ENCODE results near the gene VASP. TPM values are rescaled to one million over a fixed set of nuclear protein-coding genes. Genes with fewer than 3 reads are reported as not detected.
A peak's percentile ranks its signal among the peaks of the same experiment; 100 is the strongest.
"Not testable (repeated sequence)": the region's sequence is repeated elsewhere in the genome, so short reads cannot be mapped to it uniquely, and the experiment has no call there.

The VASP gene
- total RNA-seq, 2 donors from 2014 or later = 76.8 to 156 TPM

DNA sequence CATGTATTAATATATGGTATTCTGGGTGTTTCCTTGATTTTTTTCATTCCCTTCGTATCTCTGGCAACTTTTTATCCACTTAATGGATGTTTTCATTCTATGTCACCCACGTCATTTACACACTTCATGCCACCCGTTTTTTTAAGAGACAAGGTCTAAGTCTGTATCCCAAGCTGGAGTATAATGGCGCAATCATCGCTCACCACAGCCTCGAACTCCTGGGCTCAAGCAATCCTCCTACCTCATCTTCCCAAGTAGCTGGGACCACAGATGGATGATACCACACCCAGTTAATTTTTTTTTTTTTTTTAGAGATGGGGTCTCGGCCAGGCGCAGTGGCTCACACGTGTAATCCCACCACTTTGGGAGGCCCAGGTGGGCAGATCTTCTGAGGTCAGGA, 3.4 kb upstream of the VASP start:
- Mint-ChIP-seq H3K36me3 (peaks cover 3 to 11% of the 10 kb centered on the region in 2 donors), H3K9me3 (no peaks in the 10 kb centered on the region), H3K27ac (peak overlapping the region in 1 of 2 donors; percentile 62)
- DNase-seq (ENCODE audit: low spot score in 2 of 2) (no peak), ATAC-seq (no peak)

DNA sequence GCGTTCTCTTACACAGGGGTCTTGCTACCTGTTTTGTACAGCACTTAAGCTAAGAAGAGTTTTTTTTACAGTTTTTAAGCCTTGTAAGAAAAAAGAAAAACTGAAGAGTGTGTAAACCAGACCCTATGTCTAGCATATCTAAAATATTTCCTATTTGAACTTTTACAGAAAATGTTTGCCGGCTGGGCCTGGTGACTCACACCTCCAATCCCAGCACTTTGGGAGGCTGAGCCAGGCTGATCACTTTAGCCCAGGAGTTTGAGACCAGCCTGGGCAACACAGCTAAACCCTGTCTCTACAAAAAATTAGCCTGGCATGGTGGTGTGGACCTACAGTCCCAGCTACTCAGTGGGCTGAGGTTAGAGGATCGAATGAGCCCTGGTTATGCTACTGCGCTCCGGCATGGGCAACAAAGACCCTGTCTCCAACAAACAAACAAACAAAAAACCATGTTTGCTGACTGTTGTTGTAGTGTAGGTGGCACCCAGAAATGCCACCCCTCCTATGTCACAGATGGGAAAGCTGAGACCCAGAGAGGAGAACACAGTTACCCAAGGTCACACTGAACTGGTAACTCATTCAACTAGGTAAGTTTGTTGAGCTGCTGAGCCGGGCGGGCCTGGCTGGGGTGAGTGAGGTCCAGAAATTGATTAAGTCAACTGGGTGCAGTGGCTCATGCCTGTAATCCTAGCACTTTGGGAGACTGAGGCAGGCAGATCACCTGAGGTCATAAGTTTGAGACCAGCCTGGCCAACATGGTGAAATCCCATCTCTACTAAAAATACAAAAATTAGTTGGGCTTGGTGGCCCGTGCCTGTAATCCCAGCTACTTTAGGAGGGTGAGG, 1.9 kb upstream of the VASP start:
- H3K9me3 Mint-ChIP-seq = no peaks in the 10 kb centered on the region
- DNase-seq (ENCODE audit: low spot score in 2 of 2) (no peak), ATAC-seq (no peak)
- peak overlapping the region; percentile 79 to 91 for H3K27ac Mint-ChIP-seq
- peaks cover 11 to 15% of the 10 kb centered on the region in 2 donors for H3K36me3 Mint-ChIP-seq

DNA sequence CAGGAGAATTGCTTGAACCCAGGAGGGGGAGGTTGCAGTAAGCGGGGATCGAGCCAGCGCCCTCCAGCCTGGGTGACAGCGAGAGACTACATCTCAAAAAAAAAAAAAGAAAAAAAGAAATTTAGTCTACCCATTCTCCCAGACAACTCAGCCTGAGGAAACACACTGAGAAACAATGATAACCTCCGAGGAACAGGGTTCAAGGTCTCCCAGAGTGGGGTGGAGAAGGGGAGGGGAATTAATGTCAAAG, 1.4 kb upstream of the VASP start:
- Mint-ChIP-seq H3K36me3 (peaks cover 8 to 20% of the 10 kb centered on the region in 2 donors), H3K9me3 (no peaks in the 10 kb centered on the region), H3K27ac (peak overlapping the region; percentile 79 to 91)
- DNase-seq (ENCODE audit: low spot score in 2 of 2) (no peak), ATAC-seq (no peak)

DNA sequence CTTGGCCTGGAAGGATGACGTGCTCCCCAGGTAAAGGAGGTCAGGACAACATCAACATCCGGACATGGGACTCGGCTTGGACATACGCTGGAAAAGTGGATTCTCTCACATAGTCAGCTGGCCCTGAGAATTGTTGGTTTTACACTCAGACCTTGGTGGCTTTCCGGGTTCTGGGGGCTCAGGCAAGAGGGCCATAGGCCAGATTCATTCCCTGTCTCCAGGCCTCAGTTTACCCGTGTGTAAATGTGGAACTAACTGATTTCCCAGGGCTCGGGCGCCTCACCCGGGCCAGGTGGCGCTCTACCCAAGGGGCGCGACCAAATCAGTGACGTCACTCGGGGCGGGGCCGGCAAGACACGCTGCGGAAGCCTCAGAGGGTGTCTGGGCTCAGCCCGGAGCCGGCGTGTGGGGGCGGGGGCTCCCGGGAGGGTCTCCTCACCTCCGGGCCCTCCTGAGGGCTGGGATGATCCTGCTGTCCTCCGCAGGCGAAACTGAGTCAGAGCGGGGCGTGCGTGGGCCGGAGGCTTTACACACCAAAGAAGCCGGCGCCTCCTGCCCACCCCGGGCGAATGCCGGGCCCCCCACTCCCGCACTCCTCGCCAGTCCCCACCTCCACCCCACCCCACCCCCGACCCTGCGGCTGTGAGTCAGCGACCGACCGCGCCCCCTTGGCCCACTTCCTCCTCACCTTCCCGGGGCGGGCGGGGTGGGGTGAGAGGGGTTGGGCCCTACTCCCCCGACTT, 862 bp upstream of the VASP start:
- ATAC-seq (peak; percentile 74 to 84), DNase-seq (ENCODE audit: low spot score in 2 of 2) (peak; percentile 98 to 99)
- peak overlapping the region; percentile 79 to 92 for H3K27ac Mint-ChIP-seq
- no peaks in the 10 kb centered on the region for H3K9me3 Mint-ChIP-seq
- H3K36me3 Mint-ChIP-seq = peaks cover 6 to 24% of the 10 kb centered on the region in 2 donors

GRCh38 chr19:45507872-45508416, 665 bp downstream of the VASP start:
- H3K9me3 Mint-ChIP-seq = no peaks in the 10 kb centered on the region
- no peak for ATAC-seq
- H3K27ac Mint-ChIP-seq = peak overlapping the region; percentile 44 to 79
- H3K36me3 Mint-ChIP-seq = peaks cover 6 to 24% of the 10 kb centered on the region in 2 donors
- DNase-seq (ENCODE audit: low spot score in 2 of 2) = no peak

DNA sequence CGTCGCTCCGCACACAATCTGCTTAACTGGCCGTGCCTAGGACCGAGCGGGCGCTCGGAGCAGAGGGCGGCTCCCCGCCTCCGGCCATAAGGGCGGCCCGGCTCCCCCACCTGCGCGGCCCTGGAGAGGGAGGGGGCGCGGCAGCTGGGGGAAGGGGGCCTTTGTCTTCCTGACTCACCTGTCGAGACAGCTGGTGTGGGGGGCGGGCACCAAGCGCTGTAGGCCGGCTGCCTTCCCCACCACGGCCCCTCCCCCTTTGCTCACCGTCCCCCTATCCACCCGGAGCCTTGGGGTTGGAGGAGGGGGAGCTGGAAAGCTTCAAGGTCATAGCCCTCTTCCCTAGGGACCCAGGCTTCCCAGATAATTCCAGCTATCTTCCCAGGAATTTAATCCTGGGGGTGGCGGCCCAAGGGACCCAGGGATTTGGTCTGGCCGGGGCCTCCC, 1.2 kb downstream of the VASP start:
- Mint-ChIP-seq H3K36me3 (peaks cover 6 to 24% of the 10 kb centered on the region in 2 donors), H3K9me3 (no peaks in the 10 kb centered on the region), H3K27ac (peak overlapping the region in 1 of 2 donors; percentile 79)
- DNase-seq (ENCODE audit: low spot score in 2 of 2) = no peak
- peak in 1 of 2 donors; percentile 9 for ATAC-seq

DNA sequence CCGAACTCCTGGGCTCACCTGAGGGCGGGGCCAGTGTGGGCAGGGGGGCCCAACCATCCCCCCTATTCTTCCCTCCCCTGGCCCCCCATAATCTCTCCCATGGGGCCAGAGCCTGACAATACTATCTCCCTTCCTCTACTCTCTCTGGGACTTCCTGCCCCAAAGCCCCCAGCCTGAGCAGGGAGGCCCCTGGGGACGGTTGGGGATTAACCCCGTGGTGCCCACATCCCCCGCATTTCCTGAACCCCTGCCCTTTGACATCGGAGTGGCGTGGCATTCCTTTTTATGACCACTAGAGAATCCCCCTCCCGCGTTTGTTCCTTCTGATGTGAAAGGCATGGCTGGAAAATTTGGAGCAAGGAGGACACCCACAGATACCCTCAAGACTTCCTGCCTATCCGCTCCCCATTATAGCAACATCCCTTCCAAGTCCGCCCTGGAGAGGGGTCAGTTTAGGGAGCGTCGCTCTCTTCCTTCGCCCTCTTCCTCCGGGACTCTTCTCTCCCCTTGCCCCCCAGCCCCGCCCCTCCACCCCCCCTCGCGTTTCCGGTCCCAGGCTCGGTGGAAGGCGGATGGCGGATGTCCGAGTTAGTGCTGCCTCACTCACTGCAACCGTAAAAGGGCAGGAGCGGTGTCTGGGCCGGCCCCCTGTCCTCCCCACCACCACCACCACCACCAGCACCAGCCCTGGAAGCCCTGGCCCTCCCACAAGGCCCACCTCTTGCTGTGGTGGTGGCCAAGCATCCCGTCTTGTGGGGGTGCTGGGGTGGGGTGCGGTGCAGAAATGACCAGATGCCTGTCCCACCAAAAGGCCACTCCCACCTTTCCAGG, 1.8 kb downstream of the VASP start:
- peaks cover 12 to 30% of the 10 kb centered on the region in 2 donors for H3K36me3 Mint-ChIP-seq
- ATAC-seq (peak in 1 of 2 donors; percentile 51), DNase-seq (ENCODE audit: low spot score in 2 of 2) (peak in 1 of 2 donors; percentile 85)
- H3K27ac Mint-ChIP-seq = peak overlapping the region; percentile 79 to 90
- H3K9me3 Mint-ChIP-seq = no peaks in the 10 kb centered on the region

GRCh38 chr19:45509692-45510015, 2.4 kb downstream of the VASP start:
- ATAC-seq (no peak), DNase-seq (ENCODE audit: low spot score in 2 of 2) (no peak)
- no peaks in the 10 kb centered on the region for H3K9me3 Mint-ChIP-seq
- H3K36me3 Mint-ChIP-seq = peaks cover 12 to 31% of the 10 kb centered on the region in 2 donors
- H3K27ac Mint-ChIP-seq = peak overlapping the region; percentile 2 to 79

GRCh38 chr19:45510352-45510751, 3.1 kb downstream of the VASP start:
- not testable (repeated sequence) for ATAC-seq
- H3K36me3 Mint-ChIP-seq = peaks cover 12 to 31% of the 10 kb centered on the region in 2 donors
- H3K27ac Mint-ChIP-seq = peak overlapping the region; percentile 1 to 77

DNA sequence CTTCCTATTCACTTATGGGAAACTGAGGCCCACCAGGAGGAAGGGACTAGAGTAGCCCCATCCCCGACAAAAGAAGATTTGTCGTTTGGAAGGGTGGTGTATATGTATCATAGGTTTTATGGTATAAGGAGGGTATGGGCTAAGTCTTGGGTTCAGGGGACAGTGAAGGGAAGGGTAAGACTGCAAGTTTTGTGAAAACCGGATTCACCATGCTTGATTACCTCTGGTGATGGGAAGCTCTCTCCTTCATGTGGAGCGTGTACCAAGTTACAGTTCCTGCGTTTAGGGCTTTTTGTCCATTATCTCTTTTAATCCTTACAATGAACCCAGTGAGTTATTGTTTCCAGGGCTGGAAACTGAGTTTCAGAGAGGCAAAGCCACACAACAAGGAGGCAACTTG, 3.8 kb downstream of the VASP start:
- no peak for ATAC-seq

More at GRCh38 chr19:45510352-45510751, 3.1 kb downstream of the VASP start:
- not testable (repeated sequence) for H3K9me3 Mint-ChIP-seq; DNase-seq (ENCODE audit: low spot score in 2 of 2)

DNA sequence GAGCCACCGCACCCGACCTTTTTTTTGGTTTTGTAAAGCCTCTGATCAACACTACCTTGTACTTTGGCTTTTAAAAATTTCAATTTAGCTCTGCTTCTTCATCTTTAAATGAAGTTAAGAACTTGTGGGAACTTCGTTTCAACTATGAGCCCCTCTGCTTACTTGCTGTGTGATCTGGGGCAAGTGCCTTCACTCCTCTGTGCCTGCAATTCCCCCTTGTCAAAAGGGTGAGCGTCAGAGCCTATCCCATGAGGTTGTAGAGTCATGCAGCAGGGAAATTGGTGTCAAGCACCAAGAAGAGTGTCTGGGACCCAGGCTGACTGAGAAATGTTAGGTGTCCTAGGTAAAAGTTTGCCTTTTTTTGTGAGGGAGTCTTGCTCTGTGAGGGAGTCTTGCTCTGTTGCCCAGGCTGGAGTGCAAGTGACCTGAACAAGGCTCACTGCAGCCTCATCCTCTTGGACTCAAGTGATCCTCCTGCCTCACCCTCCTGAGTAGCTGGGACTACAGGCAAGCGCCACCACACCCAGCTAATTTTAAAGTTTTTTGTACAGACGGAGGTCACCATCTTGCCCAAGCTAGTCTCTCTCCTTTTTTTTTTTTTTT, 5.7 kb downstream of the VASP start:
- peaks cover 6 to 38% of the 10 kb centered on the region in 2 donors for H3K36me3 Mint-ChIP-seq
- H3K27ac Mint-ChIP-seq = peak overlapping the region in 1 of 2 donors; percentile 97
- H3K9me3 Mint-ChIP-seq = no peaks in the 10 kb centered on the region
- no peak for ATAC-seq
- DNase-seq (ENCODE audit: low spot score in 2 of 2) = no peak

More for the DNA sequence above, 3.8 kb downstream of the VASP start:
- Mint-ChIP-seq H3K27ac (peak overlapping the region; percentile 1 to 77), H3K36me3 (peaks cover 12 to 31% of the 10 kb centered on the region in 2 donors), H3K9me3 (no peaks in the 10 kb centered on the region)
- DNase-seq (ENCODE audit: low spot score in 2 of 2) = no peak

GRCh38 chr19:45514376-45515051, 7.2 kb downstream of the VASP start:
- Mint-ChIP-seq H3K9me3 (no peaks in the 10 kb centered on the region), H3K27ac (peak overlapping the region; percentile 94 to 97), H3K36me3 (peaks cover 6 to 33% of the 10 kb centered on the region in 2 donors)
- ATAC-seq (peak; percentile 20 to 65), DNase-seq (ENCODE audit: low spot score in 2 of 2) (no peak)

DNA sequence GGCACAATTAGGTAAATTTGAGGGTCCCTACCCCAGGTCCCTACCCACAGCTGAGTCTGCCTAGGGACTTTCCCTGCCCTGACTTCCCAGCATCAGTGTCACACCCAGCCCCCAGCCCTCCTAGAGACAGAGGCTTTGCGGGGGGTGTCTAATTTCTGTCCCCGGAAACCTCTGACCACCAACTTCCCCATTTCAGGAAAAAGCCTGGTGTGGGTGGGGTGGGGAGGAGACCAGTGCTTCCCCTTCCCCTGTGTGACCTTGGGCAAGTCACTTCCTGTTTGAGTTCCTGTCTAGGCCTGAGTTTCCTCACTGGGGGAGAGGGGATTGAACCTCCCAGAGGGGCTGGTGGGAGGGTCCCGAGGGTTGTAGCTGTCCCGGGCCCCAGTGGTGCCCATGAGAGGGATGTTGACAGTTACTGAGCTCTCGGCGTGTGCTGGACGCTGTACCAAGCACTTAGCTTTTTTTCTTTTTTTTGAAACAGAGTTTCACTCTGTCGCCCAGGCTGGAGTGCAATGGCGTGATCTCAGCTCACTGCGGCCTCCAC, 7.9 kb downstream of the VASP start:
- ATAC-seq (peak; percentile 39 to 73), DNase-seq (ENCODE audit: low spot score in 2 of 2) (peak in 1 of 2 donors; percentile 72)
- Mint-ChIP-seq H3K27ac (peak overlapping the region; percentile 91 to 94), H3K36me3 (peaks cover 6 to 28% of the 10 kb centered on the region in 2 donors), H3K9me3 (no peaks in the 10 kb centered on the region)

DNA sequence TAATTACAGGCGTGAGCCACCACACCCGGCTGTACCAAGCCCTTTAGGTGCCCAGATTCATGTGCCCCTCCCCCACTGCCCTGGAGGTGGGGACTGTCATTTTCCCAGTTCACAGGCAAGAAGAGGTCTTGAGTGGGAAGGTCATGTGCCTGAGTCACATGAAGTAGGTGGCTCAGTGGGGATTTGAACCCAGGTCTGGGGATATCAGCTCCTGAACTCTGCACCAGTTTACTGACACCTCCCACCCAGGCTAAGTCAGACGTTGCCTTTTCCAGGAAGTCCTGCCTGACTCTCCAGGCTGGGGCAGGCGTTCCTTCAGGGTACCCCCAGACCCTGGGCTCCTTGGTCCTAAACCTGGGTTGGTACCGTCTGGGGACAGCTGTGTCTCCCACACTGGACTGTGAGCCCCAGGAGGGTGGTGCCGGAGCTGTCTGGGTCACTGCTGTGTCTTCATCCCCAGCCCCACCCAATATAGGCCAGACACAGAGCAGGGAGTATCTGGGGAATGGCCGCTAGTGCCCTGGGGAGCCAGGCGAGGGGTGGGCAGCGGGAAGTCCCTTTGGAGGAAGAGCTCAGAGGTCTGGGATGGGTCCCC, 8.6 kb downstream of the VASP start:
- peaks cover 6 to 22% of the 10 kb centered on the region in 2 donors for H3K36me3 Mint-ChIP-seq
- no peaks in the 10 kb centered on the region for H3K9me3 Mint-ChIP-seq
- peak overlapping the region; percentile 91 to 94 for H3K27ac Mint-ChIP-seq
- ATAC-seq (peak in 1 of 2 donors; percentile 4), DNase-seq (ENCODE audit: low spot score in 2 of 2) (no peak)

DNA sequence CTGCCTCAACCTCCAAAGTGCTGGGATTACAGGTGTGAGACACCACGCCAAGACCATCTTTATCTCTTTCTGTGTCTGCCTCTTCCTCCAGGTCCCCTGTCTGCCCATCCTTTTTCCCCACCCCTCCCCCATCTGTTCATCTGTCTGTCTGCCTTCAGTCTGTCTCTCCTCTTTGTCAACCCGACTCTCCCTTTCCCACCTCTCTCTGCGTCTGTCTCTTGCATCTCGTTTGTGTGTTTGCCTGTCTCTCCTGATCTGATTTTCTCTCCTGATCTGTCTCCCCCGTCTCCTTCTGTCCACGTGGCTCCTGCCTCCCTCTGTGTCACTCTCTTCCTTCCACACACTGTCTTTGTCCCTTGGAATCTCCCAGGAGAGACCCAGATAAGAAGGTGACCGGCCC, 10.0 kb downstream of the VASP start:
- H3K36me3 Mint-ChIP-seq = peaks cover 6 to 18% of the 10 kb centered on the region in 2 donors
- H3K9me3 Mint-ChIP-seq = no peaks in the 10 kb centered on the region
- ATAC-seq (no peak), DNase-seq (ENCODE audit: low spot score in 2 of 2) (no peak)
- H3K27ac Mint-ChIP-seq = peak overlapping the region in 1 of 2 donors; percentile 1

Data from activated naive CD4-positive, alpha-beta T cell treated with anti-CD3 and anti-CD28 coated beads, Interleukin-2, amount 50 U/mL, for 72 hours (primary cell).